GM20000 (cell line): ENCODE results near the gene RNPS1.

ENCODE experiments used
- DNase-seq: peaks from one replicate; pipeline ENCODE4 v3.0.0; 2012; ENCODE audit warnings: low spot score
- CTCF ChIP-seq: IDR thresholded peaks from 2 replicates; pipeline ENCODE4 v1.5.1; 2012; ENCODE audit warnings: mild to moderate bottlenecking, control low read depth; ENCODE audit errors: extremely low read depth, missing control alignments

RNPS1 gene

GRCh38 chr16:2238150-2238837, 29.6 kb downstream of the RNPS1 start:
- no peak for TF ChIP-seq CTCF
- no peak for DNase-seq

GRCh38 chr16:2237493-2238149, 30.3 kb downstream of the RNPS1 start:
- no peak for DNase-seq
- TF ChIP-seq CTCF, result no peak

- no peak for TF ChIP-seq CTCF
- no peak for DNase-seq
These were observed 30.8 kb downstream of the RNPS1 start for GRCh38 chr16:2237102-2237482.

GRCh38 chr16:2236337-2237101, 31.4 kb downstream of the RNPS1 start, which contains the start of gene DNASE1L2:
DNASE1L2 (plus strand) TSS chr16:2236444; CDS start chr16:2236817, 373 bp downstream.
- no peak for DNase-seq
- TF ChIP-seq CTCF, result no peak

GRCh38 chr16:2235695-2236336, 32.1 kb downstream of the RNPS1 start:
- no peak for TF ChIP-seq CTCF
- DNase-seq, result no peak

- TF ChIP-seq CTCF, result no peak
- DNase-seq, result no peak
These were observed 32.7 kb downstream of the RNPS1 start for GRCh38 chr16:2235234-2235651.

GRCh38 chr16:2234813-2235170, 33.1 kb downstream of the RNPS1 start:
- no peak for DNase-seq
- no peak for TF ChIP-seq CTCF
